DMS 273 (cell line): Measurements from ENCODE around the gene LRRC43.

Experiments used
- DNase-seq: peaks from one replicate; lab custom pipeline; 2025; ENCODE audit not compliant: unreplicated experiment; lab: John Stamatoyannopoulos, UW

LRRC43 gene

GRCh38 chr12:122215771-122216170 lies 32.8 kb downstream of the LRRC43 start:
- no peak for DNase-seq

- DNase-seq = no peak
Observed at GRCh38 chr12:122216445-122216844, 33.5 kb downstream of the LRRC43 start.

GRCh38 chr12:122225683-122226365 lies 42.9 kb downstream of the LRRC43 start, which contains the start of gene DIABLO:
Gene DIABLO, minus strand, starts transcription at chr12:122226052. Its CDS starts 38 bp downstream, at chr12:122226014.
- DNase-seq = peak; percentile 99

- DNase-seq = peak; percentile 67
Observed at GRCh38 chr12:122226366-122227125, 43.6 kb downstream of the LRRC43 start.

GRCh38 chr12:122227341-122227740 lies 44.4 kb downstream of the LRRC43 start:
- DNase-seq = peak; percentile 47

- DNase-seq = no peak
Observed at GRCh38 chr12:122228092-122228491, 45.2 kb downstream of the LRRC43 start.

GRCh38 chr12:122230798-122231197 lies 47.9 kb downstream of the LRRC43 start:
- no peak for DNase-seq

- no peak for DNase-seq
Observed at GRCh38 chr12:122232691-122233090, 49.8 kb downstream of the LRRC43 start.

- no peak for DNase-seq
Observed at GRCh38 chr12:122235741-122236140, 52.8 kb downstream of the LRRC43 start.

- DNase-seq = peak; percentile 7
Observed at GRCh38 chr12:122238861-122239260, 55.9 kb downstream of the LRRC43 start.

GRCh38 chr12:122243965-122244364 lies 61.0 kb downstream of the LRRC43 start:
- no peak for DNase-seq

GRCh38 chr12:122244565-122245371 lies 61.8 kb downstream of the LRRC43 start:
- DNase-seq = no peak

GRCh38 chr12:122245553-122245952 lies 62.6 kb downstream of the LRRC43 start:
- no peak for DNase-seq

GRCh38 chr12:122250047-122250446 lies 67.1 kb downstream of the LRRC43 start:
- DNase-seq = no peak

- no peak for DNase-seq
Observed at GRCh38 chr12:122250536-122250935, 67.6 kb downstream of the LRRC43 start.
